ENCODE data around the gene PNLIPRP2.

DNA sequence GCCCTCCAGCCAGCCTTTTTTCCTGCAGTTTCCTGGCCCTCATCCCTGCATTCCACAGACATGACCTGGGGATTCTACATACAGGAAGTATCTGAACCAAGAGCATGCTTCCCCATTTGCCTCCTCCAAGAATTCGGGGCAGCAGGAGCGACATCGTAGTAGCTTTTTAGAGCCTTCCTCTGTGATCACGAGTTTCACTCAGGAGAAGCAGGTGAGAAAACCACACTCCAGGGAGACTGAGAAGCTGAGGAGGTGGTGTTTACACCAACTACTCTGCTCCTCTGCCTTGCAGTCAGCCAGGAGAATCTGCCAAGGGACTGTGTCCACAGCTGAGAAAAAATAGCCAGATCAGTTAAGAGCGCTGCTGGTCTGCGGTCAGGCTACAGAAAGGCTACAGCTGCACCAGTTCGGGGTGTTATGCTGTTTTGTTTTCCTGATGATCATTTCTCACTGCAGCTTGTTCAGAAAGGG lies 67.5 kb downstream of the PNLIPRP2 start:
- no peak for TF ChIP-seq POLR2A (IDR thresholded peaks at IDR 0.05)
- TF ChIP-seq, protein P1, sequence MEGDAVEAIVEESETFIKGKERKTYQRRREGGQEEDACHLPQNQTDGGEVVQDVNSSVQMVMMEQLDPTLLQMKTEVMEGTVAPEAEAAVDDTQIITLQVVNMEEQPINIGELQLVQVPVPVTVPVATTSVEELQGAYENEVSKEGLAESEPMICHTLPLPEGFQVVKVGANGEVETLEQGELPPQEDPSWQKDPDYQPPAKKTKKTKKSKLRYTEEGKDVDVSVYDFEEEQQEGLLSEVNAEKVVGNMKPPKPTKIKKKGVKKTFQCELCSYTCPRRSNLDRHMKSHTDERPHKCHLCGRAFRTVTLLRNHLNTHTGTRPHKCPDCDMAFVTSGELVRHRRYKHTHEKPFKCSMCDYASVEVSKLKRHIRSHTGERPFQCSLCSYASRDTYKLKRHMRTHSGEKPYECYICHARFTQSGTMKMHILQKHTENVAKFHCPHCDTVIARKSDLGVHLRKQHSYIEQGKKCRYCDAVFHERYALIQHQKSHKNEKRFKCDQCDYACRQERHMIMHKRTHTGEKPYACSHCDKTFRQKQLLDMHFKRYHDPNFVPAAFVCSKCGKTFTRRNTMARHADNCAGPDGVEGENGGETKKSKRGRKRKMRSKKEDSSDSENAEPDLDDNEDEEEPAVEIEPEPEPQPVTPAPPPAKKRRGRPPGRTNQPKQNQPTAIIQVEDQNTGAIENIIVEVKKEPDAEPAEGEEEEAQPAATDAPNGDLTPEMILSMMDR (IDR thresholded peaks at IDR 0.05) = no peak

Measured in body of pancreas (tissue), 4 donors.